GM12874 (cell line): ENCODE data around the gene LPCAT2.

Source experiments
- CTCF ChIP-seq: IDR thresholded peaks from 2 replicates; pipeline ENCODE4 v1.5.1; 2011; ENCODE audit warnings: low read depth, mild to moderate bottlenecking, control low read depth, low read length, moderate library complexity; ENCODE audit not compliant: insufficient read depth

The LPCAT2 gene

GRCh38 chr16:55527885-55528284 is 19.0 kb downstream of the LPCAT2 start:
- TF ChIP-seq CTCF = no peak

GRCh38 chr16:55529018-55529417 is 20.1 kb downstream of the LPCAT2 start:
- TF ChIP-seq CTCF = no peak

GRCh38 chr16:55530316-55530856 is 21.5 kb downstream of the LPCAT2 start:
- TF ChIP-seq CTCF = no peak

- no peak for TF ChIP-seq CTCF
Observed at GRCh38 chr16:55532227-55532626, 23.4 kb downstream of the LPCAT2 start.

GRCh38 chr16:55534756-55535155 is 25.9 kb downstream of the LPCAT2 start:
- TF ChIP-seq CTCF = no peak

GRCh38 chr16:55539049-55539448 is 30.2 kb downstream of the LPCAT2 start:
- TF ChIP-seq CTCF = no peak

- TF ChIP-seq CTCF = no peak
Observed at GRCh38 chr16:55539488-55539887, 30.6 kb downstream of the LPCAT2 start.

- no peak for TF ChIP-seq CTCF
Observed at GRCh38 chr16:55540221-55540620, 31.3 kb downstream of the LPCAT2 start.
